Measurements from ENCODE around the gene TRIP12.
A peak's percentile ranks its signal among the peaks of the same experiment; 100 is the strongest.
"Not testable (repeated sequence)": the region's sequence is repeated elsewhere in the genome, so short reads cannot be mapped to it uniquely, and the experiment has no call there.

Gene TRIP12

GRCh38 chr2:229921892-229922448 lies at the start of gene TRIP12:
TSS of gene TRIP12 (minus strand) at chr2:229922009. CDS start at chr2:229880079, 41,930 bp downstream.
- peak; percentile 69 for DNase-seq

- DNase-seq: no peak
Measured at GRCh38 chr2:229971298-229971790, 49.5 kb upstream of the TRIP12 start.

GRCh38 chr2:229970406-229970805 lies 48.6 kb upstream of the TRIP12 start:
- no peak for DNase-seq

- no peak for DNase-seq
Measured at GRCh38 chr2:229969921-229970320, 48.1 kb upstream of the TRIP12 start.

- not testable (repeated sequence) for DNase-seq
Measured at GRCh38 chr2:229963596-229963995, 41.8 kb upstream of the TRIP12 start.

GRCh38 chr2:229956491-229956890 lies 34.7 kb upstream of the TRIP12 start:
- no peak for DNase-seq

- no peak for DNase-seq
Measured at GRCh38 chr2:229955663-229956062, 33.9 kb upstream of the TRIP12 start.

GRCh38 chr2:229952256-229952835 lies 30.5 kb upstream of the TRIP12 start:
- no peak for DNase-seq

GRCh38 chr2:229947544-229947943 lies 25.7 kb upstream of the TRIP12 start:
- no peak for DNase-seq

GRCh38 chr2:229945975-229946374 lies 24.2 kb upstream of the TRIP12 start:
- DNase-seq: no peak

GRCh38 chr2:229943770-229944449 lies 22.1 kb upstream of the TRIP12 start:
- DNase-seq: no peak

- DNase-seq: no peak
Measured at GRCh38 chr2:229943171-229943570, 21.4 kb upstream of the TRIP12 start.

- no peak for DNase-seq
Measured at GRCh38 chr2:229942671-229943070, 20.9 kb upstream of the TRIP12 start.

GRCh38 chr2:229937537-229937936 lies 15.7 kb upstream of the TRIP12 start:
- no peak for DNase-seq

GRCh38 chr2:229931241-229931640 lies 9.4 kb upstream of the TRIP12 start:
- peak; percentile 32 for DNase-seq

- no peak for DNase-seq
Measured at GRCh38 chr2:229930656-229931055, 8.8 kb upstream of the TRIP12 start.

GRCh38 chr2:229927817-229928321 lies 6.1 kb upstream of the TRIP12 start:
- no peak for DNase-seq

- DNase-seq: no peak
Measured at GRCh38 chr2:229925201-229925600, 3.4 kb upstream of the TRIP12 start.

GRCh38 chr2:229924541-229924940 lies 2.7 kb upstream of the TRIP12 start:
- not testable (repeated sequence) for DNase-seq

GRCh38 chr2:229922449-229923386 lies 909 bp upstream of the TRIP12 start, which contains the start of gene FBXO36:
TSS of gene FBXO36 (plus strand) at chr2:229922503. CDS start at chr2:229922514, 11 bp downstream.
- no peak for DNase-seq

- no peak for DNase-seq
Measured at GRCh38 chr2:229921101-229921891, 513 bp downstream of the TRIP12 start.
